GM18517 (cell line): ENCODE results near the gene TMEM117.
A peak's percentile ranks its signal among the peaks of the same experiment; 100 is the strongest.

Source experiments
- ATAC-seq: cut with Tn5 transposase; IDR thresholded peaks from one replicate; pipeline ENCODE4 v1.9.1; 2021; ENCODE audit warnings: mild to moderate bottlenecking, moderate library complexity; ENCODE audit not compliant: unreplicated experiment

Gene TMEM117

DNA sequence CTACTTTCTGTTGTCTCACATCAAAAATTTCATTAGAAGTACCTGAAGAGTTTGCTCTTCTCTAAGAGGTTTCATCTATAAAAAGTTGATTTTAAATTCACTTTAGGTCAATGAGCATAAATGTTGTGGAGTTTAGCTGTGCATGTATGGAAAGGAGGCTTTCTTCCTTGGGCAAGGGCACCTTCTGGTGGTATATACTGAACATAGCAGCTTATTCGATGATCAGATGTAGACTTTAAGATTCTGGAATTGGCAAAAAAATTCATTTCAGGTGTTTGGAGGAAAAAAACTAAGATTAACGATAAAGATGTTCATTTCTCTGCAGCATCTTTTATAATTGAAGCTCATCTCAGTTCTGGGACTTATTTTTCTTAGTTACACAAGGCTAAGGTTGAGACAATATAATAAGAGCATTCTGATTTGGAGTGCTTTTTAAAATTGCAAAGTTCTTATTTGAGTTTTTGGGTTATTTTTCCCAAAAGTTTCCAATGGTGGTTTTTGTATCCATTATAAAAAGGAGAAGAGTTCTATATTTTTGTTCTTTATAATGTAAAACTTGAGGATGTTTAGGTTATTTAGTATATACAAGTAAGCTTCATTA lies 46.8 kb downstream of the TMEM117 start:
- peak; percentile 91 for ATAC-seq

DNA sequence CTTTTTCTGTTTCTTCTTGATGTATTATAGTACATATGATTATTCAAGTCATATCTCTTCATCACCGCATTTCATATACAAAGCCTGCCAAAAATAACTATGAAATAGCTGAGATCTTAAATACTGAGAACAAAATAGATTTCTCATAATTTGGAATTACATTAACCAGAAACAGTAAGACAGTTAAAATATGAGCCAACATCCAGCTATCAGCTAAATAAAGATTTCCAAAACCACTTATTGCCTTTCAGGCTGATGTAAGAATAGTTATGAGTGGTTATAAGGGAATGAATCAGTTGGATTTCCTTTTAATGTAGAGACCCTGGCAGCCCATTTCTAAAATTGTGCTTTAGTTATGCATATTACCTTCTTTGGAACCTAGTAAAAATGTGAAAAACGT lies 47.4 kb downstream of the TMEM117 start:
- no peak for ATAC-seq

DNA sequence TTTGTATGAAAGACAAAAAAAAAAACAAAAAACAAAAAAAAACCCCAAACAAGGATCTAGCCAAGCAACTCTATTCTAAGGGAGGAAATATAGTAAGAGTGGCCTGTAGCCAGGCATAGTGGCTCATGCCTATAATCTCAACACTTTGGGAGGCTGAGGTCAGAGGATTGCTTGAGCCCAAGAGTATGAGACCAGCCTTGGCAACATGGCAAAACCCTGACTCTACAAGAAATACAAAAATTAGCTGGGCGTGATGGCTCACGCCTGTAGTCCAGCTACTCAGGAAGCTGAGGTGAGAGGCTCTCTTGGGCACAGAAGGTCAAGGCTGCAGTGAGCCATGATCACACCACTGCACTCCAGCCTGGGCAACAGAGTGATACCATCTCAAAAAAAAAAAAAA lies 47.9 kb downstream of the TMEM117 start:
- ATAC-seq, result no peak

DNA sequence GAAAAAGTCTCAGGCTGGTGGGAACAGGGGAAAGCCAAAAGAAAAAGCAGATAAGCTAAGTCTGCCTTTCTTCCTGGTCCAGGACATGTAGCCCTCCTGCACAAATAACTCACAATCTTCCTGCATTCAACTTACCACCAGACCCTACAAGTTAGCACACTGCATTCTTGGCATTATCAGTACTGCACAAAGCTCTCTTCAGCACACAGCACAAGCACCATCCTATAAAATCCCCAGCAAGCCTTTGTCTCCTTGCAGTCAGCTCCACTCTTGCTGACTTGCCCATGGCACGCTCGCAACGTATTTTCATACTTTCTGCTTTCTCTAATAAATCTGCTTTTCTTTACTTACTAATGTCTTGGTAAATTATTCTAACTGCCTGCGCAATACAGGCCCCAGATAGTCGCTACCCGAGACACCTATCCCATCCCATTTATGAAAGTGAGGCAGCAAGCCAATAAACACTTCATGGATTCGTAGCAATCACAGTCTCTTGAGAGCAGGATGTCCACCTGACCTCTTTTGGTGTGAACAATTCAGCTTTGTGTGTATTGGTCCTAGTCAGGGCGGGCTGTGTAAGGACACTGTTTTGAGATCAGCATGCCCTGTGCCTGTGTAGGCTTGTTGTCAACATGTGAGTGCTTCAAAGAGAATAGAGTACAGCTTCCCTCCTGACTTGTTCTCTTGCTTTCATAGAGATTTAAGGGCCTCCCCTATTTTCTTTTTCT lies 49.0 kb downstream of the TMEM117 start:
- ATAC-seq, result no peak

DNA sequence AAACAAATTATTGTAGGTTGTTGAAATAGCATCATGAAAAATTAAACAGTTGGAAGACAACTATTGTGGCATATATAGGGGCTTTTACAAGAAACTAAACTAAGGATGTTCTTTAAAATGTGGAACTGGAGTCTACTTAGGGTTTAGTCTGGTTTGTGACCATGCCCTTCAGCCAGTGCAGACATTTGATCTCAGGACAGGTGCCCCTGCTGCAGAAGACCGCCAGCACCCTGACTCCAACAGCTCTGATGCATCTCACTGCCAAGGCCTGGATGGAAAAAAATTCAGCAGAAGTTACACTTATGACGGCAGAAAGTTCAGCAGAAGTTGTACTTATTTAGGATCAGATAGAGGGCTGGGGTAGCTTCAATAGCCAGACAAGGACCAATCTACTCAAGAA lies 51.5 kb downstream of the TMEM117 start:
- ATAC-seq, result no peak

DNA sequence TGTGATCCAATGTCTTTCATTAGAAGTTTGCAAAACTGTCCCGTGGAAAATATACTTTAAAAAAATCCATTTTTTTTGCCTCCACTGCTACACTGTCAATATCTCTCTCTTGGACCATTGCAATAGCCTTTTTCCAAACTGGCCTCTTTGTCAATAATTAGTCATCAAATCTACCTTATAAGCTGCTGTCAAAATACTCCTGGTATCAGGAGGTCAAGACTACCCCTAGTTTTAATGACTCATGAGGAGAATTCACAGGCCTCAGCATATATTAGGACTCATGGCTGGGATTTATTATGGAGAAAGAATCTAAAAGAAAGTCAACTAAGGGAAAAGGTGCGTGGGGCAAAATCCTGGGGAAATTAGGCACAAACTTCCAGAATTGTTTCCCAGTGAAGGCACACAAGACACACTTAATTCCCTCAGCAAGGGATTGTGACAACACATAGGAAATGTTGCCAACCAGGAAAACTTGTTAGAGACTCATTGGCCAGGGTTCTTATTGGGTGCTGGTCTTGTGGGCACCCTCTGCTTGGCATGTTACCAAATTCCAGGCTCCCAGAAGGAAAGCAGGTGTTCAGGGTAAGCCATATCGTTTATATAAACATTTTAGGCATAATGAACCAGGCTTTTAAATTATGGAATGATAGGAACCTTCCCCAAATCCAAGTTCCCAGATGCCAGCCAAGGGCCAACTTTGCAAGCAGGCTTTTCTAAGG lies 56.1 kb downstream of the TMEM117 start:
- ATAC-seq, result no peak

DNA sequence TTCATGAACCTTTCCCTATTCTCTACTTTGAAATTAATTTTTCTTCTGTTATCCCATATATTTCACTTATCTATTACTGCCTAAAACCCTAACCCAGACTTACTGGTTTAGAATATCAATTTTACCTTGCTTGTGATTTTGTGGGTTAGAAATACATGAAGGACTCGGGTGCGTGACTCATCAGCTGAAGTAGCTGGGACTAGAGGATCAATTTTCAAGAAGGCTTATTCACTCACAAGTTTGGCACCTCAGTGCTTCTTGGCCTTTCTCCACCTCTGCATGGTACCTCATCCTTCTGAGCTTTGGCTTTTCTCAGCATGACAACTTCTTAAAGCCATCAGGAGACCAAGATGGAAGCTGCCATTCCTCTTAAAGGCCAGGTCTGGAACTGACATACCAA lies 57.8 kb downstream of the TMEM117 start:
- ATAC-seq, result no peak

DNA sequence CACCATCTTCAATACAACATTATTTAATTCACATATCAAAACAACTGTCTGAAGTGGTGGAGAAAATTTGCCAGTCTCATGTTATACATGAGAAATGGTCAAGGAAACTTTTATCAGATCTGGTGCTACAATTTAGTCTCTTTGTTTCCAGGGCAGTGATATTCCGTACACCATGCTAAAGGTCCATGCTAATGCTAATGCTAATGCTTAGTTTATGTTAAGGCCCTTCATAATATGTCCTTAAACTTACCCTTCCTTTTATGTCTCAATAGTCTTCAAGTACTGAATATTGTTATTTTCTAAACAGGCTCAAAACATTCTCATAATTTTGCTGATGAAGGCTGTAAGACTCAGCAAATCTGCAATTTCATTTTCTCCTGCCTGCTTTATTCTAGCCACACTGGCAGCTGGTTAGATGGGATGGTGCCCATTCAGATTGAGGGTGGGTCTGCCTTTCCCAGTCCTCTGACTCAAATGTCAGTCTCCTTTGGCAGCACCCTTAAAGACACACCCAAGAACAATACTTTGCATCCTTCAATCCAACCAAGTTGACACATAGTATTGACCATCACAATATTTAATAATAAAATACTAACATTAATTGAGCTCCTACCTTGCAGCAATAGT lies 59.8 kb downstream of the TMEM117 start:
- no peak for ATAC-seq

DNA sequence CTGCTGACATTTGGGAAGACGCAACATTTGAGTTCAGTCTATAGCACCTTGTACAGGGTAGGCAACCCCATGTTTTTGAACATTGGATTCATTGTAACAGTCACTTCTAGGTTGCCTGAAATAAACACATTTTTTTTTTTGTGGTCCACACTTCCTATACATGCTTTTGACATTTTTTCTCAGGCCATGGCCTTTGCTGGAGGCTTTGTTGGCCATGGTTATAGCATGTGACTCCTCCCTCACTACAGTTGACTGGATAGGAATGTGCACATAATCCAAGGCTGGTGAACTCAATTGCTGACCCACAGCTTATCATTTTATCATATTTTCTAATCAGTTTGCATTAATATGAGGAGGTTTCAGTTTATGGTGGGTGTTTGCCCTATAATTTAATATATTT lies 60.6 kb downstream of the TMEM117 start:
- ATAC-seq, result no peak

DNA sequence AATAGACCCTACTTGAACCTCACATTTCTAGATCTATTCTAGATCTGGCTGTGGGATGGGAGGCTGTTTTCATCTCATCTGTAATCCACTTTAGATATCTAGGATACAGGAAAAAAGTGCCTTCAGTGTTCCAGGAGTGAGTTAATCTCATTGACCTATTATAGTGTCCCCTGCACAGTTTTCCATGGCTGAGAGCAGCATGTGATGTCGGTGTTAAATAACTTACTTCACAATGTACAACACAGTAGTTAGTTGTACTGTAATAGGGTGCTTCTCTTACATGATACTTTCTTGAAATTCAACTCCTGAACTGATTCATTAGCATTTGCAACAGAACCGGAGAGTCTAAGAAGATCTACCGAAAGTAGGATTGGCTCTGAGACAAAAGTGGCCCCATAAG lies 62.6 kb downstream of the TMEM117 start:
- no peak for ATAC-seq

DNA sequence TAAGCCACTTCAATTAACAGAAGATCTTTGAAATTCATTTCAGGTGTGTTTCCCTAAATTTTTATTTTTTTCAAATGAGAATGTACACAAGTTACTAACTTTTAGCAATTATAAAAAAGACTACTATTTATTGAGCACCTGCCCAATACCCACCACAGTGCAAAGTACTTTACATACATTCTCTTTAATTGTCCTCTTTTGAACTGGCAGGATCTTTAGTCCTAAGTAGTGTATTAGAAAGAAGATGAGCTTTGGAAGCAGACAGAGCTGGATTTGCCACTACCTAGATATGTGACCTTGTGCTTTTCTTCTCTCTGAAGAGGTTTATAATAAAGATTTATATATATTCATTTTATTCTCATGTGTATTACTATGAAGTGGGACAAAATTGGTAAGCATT lies 63.7 kb downstream of the TMEM117 start:
- no peak for ATAC-seq

DNA sequence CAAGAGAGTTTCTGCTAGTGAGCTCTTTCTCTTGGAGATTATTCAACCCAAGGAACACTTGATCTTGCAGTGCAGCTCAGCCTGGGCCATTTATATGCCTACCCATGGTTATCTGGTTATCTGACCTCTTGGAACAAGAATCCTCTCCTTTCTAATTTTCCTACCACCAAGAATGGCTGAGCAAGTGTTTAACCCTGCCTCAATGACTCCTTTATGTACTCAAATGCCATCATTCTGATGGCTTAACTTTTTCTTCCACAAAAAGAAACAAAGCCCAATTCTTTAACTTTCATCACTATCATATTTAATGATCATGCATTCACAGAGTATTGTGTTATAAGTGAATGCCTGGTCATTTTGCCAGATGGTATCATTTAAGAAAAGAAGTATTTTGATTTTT lies 67.8 kb downstream of the TMEM117 start:
- no peak for ATAC-seq

DNA sequence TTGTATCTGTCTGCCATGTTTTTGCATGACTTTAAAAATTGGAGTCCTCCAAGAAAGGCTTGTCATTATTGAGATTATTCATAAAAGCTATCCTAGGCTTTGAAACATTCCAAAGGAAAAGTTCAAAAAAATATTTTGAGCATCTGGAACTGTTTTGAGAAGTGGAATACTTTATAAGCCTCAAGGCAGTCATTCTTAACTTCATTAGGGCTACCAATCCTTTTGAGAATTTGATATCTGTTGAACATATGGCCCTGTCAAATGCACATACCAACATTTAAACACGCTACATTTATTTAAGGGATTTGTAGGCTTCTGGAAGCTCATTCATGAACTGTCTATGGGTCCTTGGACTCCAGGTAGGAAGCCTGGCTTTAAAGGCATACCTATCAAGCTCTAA lies 77.0 kb downstream of the TMEM117 start:
- no peak for ATAC-seq

DNA sequence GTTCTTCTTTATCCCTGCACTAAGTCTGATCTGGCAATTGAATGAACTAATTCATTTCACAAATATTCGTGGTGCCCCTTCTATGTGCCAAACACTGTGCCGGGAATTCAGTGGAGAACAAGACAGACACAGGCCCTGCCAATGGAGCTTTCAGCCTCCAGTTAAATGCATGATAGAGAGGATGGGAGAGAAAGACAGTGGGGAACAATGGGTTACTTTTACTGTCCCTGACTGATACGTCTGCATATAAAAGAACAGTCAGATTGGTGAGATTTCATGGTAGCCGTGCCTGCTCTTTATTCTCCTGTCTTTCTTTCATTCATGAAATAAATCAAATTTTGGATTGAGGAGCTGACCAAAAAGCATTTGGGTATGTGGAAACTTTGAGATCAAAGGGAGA lies 78.5 kb downstream of the TMEM117 start:
- ATAC-seq, result no peak

DNA sequence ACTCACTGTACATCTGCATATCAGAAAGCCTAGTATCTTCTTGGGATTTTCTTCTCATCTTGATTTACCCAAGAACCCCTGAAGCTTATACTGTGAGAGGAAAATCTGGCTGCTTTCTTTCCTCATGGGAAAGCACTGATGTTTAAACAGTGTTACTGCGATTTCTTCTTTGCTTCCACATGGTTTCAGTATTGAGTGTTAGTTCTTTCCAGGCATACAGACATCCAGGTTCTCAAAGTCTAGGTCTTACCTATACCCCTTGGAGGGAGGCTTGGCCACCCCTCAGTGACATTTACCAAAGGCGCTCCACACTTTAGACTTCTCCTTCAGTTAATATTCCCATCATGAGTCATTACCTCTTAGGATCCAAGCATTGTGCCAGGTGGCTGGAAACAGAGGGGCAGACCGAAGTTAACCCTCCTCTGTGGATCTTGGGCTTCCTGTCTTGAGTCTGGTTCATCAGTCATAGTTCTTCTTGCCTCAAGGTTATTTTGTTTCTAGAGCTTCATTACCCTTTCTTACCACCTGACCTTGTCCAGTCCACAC lies 79.1 kb downstream of the TMEM117 start:
- ATAC-seq, result no peak

DNA sequence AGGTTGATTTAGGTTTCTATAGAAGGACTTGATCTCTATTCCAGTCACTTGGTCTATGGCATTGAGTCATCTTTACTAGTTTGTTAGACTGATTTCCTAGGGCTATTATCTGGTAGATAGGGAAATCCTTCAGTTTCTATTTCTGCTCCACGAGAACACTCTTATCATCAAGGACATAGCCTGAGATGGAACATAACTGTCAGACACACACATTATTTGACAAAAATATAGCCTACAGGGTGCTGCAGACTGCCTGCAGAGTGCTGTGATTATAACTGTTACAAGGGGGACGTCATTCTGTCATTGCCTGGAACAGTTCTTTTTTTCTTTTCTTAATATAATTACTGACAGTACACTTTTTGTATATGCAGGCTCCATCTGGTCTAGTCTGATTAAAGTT lies 82.0 kb downstream of the TMEM117 start:
- ATAC-seq, result no peak

DNA sequence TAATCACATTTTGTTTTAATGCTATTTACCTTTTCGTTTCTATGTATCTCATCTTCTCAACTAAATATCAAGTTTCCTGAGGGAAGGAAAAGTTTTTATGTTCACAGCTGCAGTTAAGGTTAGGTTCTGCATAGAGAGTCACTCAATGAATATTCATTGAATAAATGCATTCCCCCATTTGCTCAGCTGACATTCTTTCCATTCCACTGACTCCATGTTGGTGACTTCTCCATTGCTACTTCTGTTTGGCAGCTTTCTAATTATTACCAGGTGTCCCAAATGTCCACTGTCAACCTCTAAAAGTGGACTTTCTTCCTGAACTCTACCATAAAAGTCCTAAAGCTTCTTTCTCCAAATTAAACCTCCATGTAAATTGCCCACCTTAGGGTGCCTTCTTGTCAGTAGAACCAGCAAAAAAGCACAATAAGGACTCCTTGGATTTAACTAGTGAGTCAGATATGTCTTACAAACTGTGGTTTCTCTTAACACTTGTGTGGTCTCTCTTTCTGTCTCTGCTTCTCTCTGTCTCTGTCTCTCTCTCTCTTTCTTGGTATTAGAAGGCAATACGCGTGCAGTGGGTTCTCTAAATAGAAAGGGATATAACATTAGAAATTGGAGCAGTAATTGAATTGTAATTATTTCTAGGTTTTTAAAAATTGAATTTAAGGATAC lies 85.9 kb downstream of the TMEM117 start:
- no peak for ATAC-seq

DNA sequence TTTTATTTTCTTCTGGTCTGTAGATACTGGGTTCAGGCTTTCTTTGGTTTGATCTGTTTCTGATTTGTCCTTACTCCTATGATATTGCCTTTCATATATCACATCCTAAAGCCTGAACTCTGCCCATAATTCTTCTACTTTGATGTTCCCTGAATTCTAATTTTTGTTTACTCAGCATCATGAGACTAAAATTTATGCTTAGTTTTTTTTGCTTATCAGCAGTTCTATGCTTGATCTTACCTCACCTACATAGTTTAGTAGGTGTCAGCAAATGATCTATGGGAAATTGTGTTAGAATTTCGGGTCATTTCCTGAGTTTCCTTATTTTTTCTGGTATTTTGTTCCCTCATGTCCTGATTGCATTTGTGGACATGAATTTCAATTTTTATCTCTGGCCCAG lies 94.2 kb downstream of the TMEM117 start:
- no peak for ATAC-seq

DNA sequence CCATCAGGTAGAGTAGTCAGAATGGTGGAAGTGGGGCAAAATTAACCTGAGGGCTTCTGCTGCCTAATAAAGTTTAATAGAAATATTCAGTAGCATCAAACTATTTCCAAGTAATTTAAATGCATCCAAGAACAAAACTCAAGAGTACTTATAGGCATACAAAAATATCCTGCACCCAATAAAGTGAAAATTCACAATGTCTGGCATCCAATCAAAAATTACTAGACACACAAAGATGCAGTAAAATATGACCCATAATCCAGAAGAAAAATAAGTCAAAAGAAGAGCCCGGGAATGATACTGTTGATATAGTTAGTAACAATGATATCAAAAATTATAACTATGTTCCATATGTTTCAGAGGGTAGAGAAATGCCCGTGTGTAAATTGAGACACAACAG lies 95.3 kb downstream of the TMEM117 start:
- ATAC-seq, result no peak

DNA sequence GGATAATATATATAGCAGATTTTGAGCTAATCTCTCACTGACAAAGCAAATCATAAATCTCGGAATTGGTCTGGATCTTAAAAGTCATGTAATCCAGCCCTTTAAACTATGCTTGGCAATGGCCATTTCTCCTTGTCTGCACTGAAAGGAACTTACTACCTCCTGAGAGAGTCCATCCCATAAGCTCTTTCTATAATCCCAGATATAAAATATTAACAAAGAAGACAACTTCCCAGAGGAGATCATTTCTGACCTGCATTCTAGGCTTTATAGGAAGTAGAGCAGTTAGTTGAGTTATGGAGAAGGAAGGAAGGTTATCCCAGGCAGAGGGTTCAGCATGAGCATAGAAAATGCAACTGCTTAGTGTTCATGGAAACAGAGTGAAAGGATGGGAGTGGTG lies 99.7 kb downstream of the TMEM117 start:
- no peak for ATAC-seq

DNA sequence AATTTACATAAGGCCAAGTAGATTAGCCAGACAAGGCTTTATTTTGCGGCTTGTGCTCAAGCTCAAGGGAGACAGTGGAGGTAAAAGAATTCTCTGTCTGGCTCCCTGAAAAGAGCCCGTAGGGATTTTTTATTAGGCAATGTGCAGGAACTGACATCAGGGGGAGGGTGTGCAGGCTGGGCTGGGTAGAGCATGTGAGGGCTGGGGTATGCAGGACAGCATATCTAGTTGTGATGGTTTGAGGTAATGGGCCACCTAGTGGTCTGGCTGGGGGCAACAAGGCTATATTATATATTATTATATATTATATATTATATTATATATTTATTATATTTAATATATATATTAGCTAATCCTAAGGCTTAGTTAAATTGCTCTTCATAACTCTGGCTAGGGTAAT lies 102.1 kb downstream of the TMEM117 start:
- ATAC-seq, result peak; percentile 51
